HG02642 (cell line): ENCODE measurements around the gene MT1G.
"Not testable (repeated sequence)": the region's sequence is repeated elsewhere in the genome, so short reads cannot be mapped to it uniquely, and the experiment has no call there.

Experiments used
- ATAC-seq: cut with Tn5 transposase; IDR thresholded peaks from one replicate; pipeline ENCODE4 v1.9.1; 2021; ENCODE audit warnings: mild to moderate bottlenecking; ENCODE audit not compliant: unreplicated experiment, poor library complexity

The MT1G gene

DNA sequence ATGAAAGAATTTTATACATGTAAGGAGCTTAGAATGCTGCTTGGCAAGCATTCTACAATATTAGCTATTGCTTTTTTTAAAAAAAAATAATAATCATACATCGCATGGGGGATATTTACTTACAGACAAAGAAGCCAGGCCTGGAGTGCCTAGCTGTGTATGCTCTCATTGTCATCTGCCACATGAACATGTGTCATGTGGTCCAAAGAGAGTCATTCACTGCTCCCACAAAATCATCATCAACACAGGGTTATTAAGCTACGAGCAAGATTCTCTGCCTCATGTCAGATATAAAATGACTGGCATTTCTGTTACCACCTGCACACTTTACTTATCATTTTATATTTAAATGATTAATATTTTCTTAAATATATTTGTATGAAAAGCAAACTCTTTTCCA, 44.2 kb downstream of the MT1G start:
- no peak for ATAC-seq

DNA sequence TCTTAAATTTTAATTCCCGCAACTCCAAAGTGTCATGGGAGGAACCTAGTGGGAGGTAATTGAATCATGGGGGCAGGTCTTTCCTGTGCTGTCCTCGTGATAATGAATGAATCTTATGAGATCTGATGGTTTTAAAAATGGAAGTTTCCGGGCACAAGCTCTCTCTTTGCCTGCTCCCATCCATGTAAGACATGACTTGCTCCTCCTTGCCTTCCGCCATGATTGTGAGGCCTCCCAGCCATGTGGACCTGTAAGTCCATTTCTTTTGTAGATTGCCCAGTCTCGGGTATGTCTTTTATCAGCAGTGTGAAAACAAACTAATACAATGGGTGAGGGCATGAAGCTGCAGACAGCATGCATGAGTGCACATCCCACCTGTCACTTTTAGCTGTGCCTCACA, 44.7 kb downstream of the MT1G start:
- not testable (repeated sequence) for ATAC-seq

DNA sequence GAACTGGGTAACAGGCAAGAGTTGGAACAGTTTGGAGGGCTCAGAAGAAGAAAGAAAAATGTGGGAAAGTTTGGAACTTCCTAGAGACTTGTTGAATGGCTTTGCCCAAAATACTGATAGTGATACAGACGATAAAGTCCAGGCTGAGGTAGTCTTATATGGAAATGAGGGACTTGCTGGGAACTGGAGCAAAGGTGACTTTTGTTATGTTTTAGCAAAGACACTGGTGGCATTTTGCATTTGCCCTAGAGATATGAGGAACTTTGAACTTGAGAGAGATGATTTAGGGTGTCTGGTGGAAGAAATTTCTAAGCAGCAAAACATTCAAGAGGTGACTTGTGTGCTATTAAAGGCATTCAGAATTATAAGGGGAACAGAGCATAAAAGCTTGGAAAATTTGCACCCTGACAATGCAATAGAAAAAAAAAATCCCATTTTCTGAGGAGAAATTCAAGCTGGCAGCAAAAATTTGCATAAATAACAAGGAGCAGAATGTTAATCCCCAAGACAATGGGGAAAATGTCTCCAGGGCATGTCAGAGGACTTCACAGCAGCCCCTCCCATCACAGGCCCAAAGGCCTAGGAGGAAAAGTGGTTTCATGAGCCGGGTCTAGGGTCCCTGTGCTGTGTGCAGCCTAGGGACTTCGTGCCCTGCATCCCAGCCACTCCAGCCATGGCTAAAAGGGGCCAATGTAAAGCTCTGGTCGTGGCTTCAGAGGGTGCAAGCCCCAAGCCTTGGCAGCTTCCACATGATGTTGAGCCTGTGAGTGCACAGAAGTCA, 46.0 kb downstream of the MT1G start:
- ATAC-seq = not testable (repeated sequence)

DNA sequence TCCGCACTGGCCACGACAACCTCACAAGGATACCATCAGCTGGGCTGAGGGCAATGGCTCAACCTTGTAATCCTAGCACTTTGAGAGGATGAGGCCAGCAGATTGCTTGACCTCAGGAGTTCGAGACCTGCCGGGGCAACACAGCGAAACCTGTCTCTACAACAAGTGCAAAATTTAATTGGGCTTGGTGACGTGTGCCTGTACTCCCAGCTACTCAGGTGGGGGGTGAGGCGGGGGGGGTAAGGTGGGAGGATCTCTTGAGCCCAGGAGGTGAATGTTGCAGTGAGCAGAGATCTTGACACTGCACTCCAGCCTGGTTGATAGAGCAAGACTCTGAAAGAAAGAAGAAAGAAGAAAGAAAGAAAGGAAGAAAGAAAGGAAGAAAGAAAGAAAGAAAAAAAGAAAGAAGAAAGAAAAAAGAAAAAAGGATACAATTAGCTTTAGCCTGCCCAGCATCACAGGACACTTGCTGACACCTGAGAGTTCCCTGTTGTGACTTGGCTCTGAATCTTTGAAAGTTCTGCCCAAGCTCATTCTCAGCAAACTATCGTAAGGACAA, 47.4 kb downstream of the MT1G start:
- ATAC-seq = no peak

DNA sequence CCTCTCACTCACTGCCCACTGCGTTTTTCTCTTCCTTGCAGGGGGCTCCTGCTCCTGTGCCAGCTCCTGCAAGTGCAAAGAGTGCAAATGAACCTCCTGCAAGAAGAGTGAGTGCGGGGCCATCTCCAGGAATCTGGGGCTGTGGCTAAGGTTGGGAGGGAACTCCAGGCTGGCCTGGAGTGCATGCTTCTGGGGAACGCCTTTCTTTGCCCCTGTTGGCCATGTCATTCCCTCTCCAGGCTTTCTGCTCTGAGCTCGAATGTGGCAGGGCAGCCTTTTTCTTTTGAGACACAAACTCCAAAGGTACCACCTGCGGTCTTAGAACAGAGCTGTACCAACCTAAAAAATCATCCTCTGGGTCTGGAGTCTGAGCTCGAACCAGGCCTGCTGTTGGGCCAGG, 49.7 kb downstream of the MT1G start:
- ATAC-seq = no peak

DNA sequence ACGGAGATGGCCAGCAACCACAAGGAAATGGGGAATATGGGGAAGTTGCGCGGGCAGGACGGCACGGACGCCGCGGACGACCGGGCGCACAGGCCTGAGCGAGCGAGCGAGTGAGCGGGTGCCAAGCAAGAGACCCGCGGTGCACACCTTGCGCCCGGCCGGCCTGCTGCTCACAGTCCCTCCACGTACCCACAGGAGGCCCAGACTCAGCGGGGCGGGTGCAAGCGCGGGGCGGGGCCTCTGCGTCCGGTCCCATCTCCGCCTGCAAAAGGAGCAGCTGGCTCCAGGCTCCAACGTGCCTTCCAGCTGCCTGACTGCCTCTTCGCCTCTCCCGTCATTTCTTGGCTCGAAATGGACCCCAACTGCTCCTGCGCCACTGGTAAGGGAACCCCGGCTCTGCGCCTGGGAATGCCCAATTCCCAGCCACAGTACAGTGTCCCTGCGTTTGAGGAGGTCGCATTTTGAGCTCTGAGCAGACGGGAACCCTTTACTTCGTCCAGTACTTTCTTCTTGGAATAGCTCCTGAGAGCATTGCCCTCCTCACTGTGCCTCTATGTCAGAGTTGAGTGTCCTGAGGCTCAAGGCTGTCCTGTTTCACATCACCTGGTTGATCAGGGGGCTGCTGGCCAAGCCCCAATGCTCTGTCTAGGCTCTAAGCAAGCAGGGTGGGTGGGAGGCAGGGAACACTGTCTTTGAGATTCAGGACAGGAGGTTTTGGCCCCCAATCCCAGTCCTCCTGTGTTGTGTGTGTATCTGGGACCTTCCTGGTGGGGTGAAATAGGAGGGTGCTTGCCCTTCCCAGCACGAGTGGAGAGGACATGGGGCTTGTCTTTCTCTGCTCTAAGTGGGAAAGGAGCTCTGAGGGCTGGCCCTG, 50.4 kb downstream of the MT1G start:
- no peak for ATAC-seq
